GM18861 (cell line): ENCODE data around the gene FRMD1.

Experiments
- ATAC-seq: cut with Tn5 transposase; IDR thresholded peaks from one replicate; pipeline ENCODE4 v1.9.1; 2021; ENCODE audit not compliant: unreplicated experiment

The FRMD1 gene

GRCh38 chr6:168096271-168096764 is 17.3 kb upstream of the FRMD1 start:
- ATAC-seq, result no peak

GRCh38 chr6:168095716-168096250 is 16.8 kb upstream of the FRMD1 start:
- ATAC-seq, result no peak

- ATAC-seq, result no peak
Observed at GRCh38 chr6:168095171-168095691, 16.2 kb upstream of the FRMD1 start.

- ATAC-seq, result no peak
Observed at GRCh38 chr6:168093634-168094033, 14.6 kb upstream of the FRMD1 start.

GRCh38 chr6:168093071-168093505 is 14.1 kb upstream of the FRMD1 start:
- no peak for ATAC-seq

- no peak for ATAC-seq
Observed at GRCh38 chr6:168092541-168092940, 13.5 kb upstream of the FRMD1 start.

- ATAC-seq, result no peak
Observed at GRCh38 chr6:168091381-168092264, 12.6 kb upstream of the FRMD1 start.

- no peak for ATAC-seq
Observed at GRCh38 chr6:168090706-168091105, 11.7 kb upstream of the FRMD1 start.

- ATAC-seq, result no peak
Observed at GRCh38 chr6:168090064-168090690, 11.2 kb upstream of the FRMD1 start.

GRCh38 chr6:168089186-168090063 is 10.4 kb upstream of the FRMD1 start:
- ATAC-seq, result no peak

GRCh38 chr6:168088161-168089053 is 9.4 kb upstream of the FRMD1 start:
- ATAC-seq, result no peak

GRCh38 chr6:168087436-168088160 is 8.6 kb upstream of the FRMD1 start:
- ATAC-seq, result no peak

GRCh38 chr6:168086616-168087015 is 7.6 kb upstream of the FRMD1 start:
- ATAC-seq, result no peak

- ATAC-seq, result no peak
Observed at GRCh38 chr6:168086066-168086465, 7.1 kb upstream of the FRMD1 start.

- ATAC-seq, result no peak
Observed at GRCh38 chr6:168084465-168085160, 5.6 kb upstream of the FRMD1 start.

- ATAC-seq, result no peak
Observed at GRCh38 chr6:168083514-168083885, 4.5 kb upstream of the FRMD1 start.

- ATAC-seq, result no peak
Observed at GRCh38 chr6:168082860-168083513, 4.0 kb upstream of the FRMD1 start.
